Gastroesophageal sphincter (tissue), 3 donors: ENCODE results near the gene IL23R.

ENCODE experiments used
- CTCF ChIP-seq, 4 experiments: fragments of 200-600 bp in 2 of 4; fragments of 450-650 bp in 2 of 4; sonication (generic) in 1 of 4; IDR thresholded peaks; one replicate each; pipeline ENCODE4 v1.5.1; 2017 to 2019; ENCODE audit warnings: antibody characterized with exemption in 4 of 4, mild to moderate bottlenecking in 2 of 4, moderate library complexity in 2 of 4
- EP300 ChIP-seq: sonication (generic); formaldehyde crosslinking; IDR thresholded peaks from one replicate; pipeline ENCODE4 v1.6.1; 2017; ENCODE audit warnings: antibody characterized with exemption, mild to moderate bottlenecking
- POLR2A ChIP-seq, 2 donors: fragments of 450-650 bp; IDR thresholded peaks; one replicate each; pipeline ENCODE4 v1.6.1; 2017; ENCODE audit warnings: antibody characterized with exemption in 2 of 2, mild to moderate bottlenecking in 2 of 2, moderate library complexity in 1 of 2
- POLR2AphosphoS5 ChIP-seq: sonication (generic); formaldehyde crosslinking; IDR thresholded peaks from one replicate; pipeline ENCODE4 v1.6.1; 2017; ENCODE audit warnings: antibody characterized with exemption

- TF ChIP-seq EP300: no peak
- no peak for TF ChIP-seq CTCF (IDR thresholded peaks at IDR 0.05)
- TF ChIP-seq POLR2A (IDR thresholded peaks at IDR 0.05): no peak
- TF ChIP-seq POLR2AphosphoS5: no peak
Measured at GRCh38 chr1:67169496-67169895, 3.2 kb downstream of the IL23R start.
